GM18520 (cell line): ENCODE measurements around the gene SEMA6D.

Experiments used
- ATAC-seq: cut with Tn5 transposase; IDR thresholded peaks from one replicate; pipeline ENCODE4 v1.9.1; 2021; ENCODE audit not compliant: unreplicated experiment

The SEMA6D gene

GRCh38 chr15:47717036-47717612 is at the start of gene SEMA6D:
Gene SEMA6D, plus strand, starts transcription at chr15:47717505. Its CDS starts 42,294 bp downstream, at chr15:47759799.
- ATAC-seq, result no peak

- ATAC-seq, result no peak
Measured at GRCh38 chr15:47669221-47669620, 48.1 kb upstream of the SEMA6D start.

- ATAC-seq, result no peak
Measured at GRCh38 chr15:47670365-47670764, 46.9 kb upstream of the SEMA6D start.

GRCh38 chr15:47673232-47673761 is 44.0 kb upstream of the SEMA6D start:
- ATAC-seq, result no peak

- no peak for ATAC-seq
Measured at GRCh38 chr15:47674586-47675232, 42.6 kb upstream of the SEMA6D start.

GRCh38 chr15:47675735-47676134 is 41.6 kb upstream of the SEMA6D start:
- no peak for ATAC-seq

GRCh38 chr15:47678040-47678439 is 39.3 kb upstream of the SEMA6D start:
- no peak for ATAC-seq

- no peak for ATAC-seq
Measured at GRCh38 chr15:47682661-47683060, 34.6 kb upstream of the SEMA6D start.

GRCh38 chr15:47685141-47685870 is 32.0 kb upstream of the SEMA6D start:
- ATAC-seq, result no peak

GRCh38 chr15:47688573-47689086 is 28.7 kb upstream of the SEMA6D start:
- ATAC-seq, result no peak

- ATAC-seq, result no peak
Measured at GRCh38 chr15:47689660-47690059, 27.6 kb upstream of the SEMA6D start.

- ATAC-seq, result no peak
Measured at GRCh38 chr15:47691882-47692281, 25.4 kb upstream of the SEMA6D start.

- ATAC-seq, result no peak
Measured at GRCh38 chr15:47696351-47696750, 21.0 kb upstream of the SEMA6D start.

GRCh38 chr15:47705281-47705997 is 11.9 kb upstream of the SEMA6D start:
- no peak for ATAC-seq

GRCh38 chr15:47707391-47707790 is 9.9 kb upstream of the SEMA6D start:
- no peak for ATAC-seq

- no peak for ATAC-seq
Measured at GRCh38 chr15:47708161-47708980, 8.9 kb upstream of the SEMA6D start.

- no peak for ATAC-seq
Measured at GRCh38 chr15:47711655-47712054, 5.7 kb upstream of the SEMA6D start.

- no peak for ATAC-seq
Measured at GRCh38 chr15:47715402-47715801, 1.9 kb upstream of the SEMA6D start.

- ATAC-seq, result no peak
Measured at GRCh38 chr15:47715856-47716445, 1.4 kb upstream of the SEMA6D start.

GRCh38 chr15:47716516-47716915 is 789 bp upstream of the SEMA6D start:
- no peak for ATAC-seq
